ENCODE measurements around the gene REG4. TPM values are rescaled to one million over a fixed set of nuclear protein-coding genes. Genes with fewer than 3 reads are reported as not detected.

Gene REG4
- total and polyA plus RNA-seq, 2 experiments from 2014 or later: not detected

DNA sequence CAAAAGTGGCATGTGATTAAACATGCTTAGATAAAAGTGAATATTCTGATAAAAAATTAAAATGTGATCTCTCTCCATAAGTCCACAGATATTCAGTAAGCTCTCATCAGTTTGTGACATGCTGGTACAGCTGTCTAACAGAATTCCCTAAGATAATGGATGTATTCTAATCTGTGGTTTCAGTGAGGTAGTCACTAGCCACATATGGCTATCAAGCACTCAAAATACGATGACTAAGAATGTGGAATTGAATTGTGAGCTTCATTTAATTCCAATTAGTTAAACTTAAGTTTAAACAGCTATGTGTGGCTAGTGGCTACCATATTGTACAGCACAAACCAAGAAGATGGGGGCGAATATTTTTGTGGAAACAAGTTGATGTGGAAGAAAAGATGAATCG, 4.1 kb upstream of the REG4 start:
- TF ChIP-seq CTCF (IDR thresholded peaks at IDR 0.05; ENCODE audit: low read depth, low read length): no peak
- no peak overlapping the region for H3K27ac ChIP-seq
- H3K36me3 ChIP-seq: no peaks in the 10 kb centered on the region
- no peak overlapping the region for H3K4me3 ChIP-seq
- H3K9me3 ChIP-seq (ENCODE audit: low read depth): no peaks in the 10 kb centered on the region
- peaks cover 18% of the 10 kb centered on the region for H3K4me1 ChIP-seq (ENCODE audit: low read depth)
- DNase-seq (ENCODE audit: low read depth in 1 of 2, low spot score in 1 of 2): no peak
- H3K27me3 ChIP-seq: no peaks in the 10 kb centered on the region

- Histone ChIP-seq H3K4me3 (no peak overlapping the region), H3K4me1 (ENCODE audit: low read depth) (peaks cover 18% of the 10 kb centered on the region), H3K9me3 (ENCODE audit: low read depth) (no peaks in the 10 kb centered on the region), H3K27me3 (no peaks in the 10 kb centered on the region), H3K27ac (peak overlapping the region; percentile 77), H3K36me3 (no peaks in the 10 kb centered on the region)
- DNase-seq (ENCODE audit: low read depth in 1 of 2, low spot score in 1 of 2): peak in 1 of 2 donors; percentile 60
- TF ChIP-seq CTCF (IDR thresholded peaks at IDR 0.05; ENCODE audit: low read depth, low read length): no peak
These were observed 3.0 kb upstream of the REG4 start for GRCh38 chr1:119814288-119814687.

GRCh38 chr1:119811985-119812557, 811 bp upstream of the REG4 start:
- H3K9me3 ChIP-seq (ENCODE audit: low read depth): no peaks in the 10 kb centered on the region
- DNase-seq (ENCODE audit: low read depth in 1 of 2, low spot score in 1 of 2): no peak
- TF ChIP-seq CTCF (IDR thresholded peaks at IDR 0.05; ENCODE audit: low read depth, low read length): no peak

GRCh38 chr1:119808972-119809550, 2.2 kb downstream of the REG4 start:
- Histone ChIP-seq H3K27ac (no peak overlapping the region), H3K27me3 (no peaks in the 10 kb centered on the region), H3K4me1 (ENCODE audit: low read depth) (peaks cover 2% of the 10 kb centered on the region), H3K4me3 (no peak overlapping the region), H3K36me3 (no peaks in the 10 kb centered on the region), H3K9me3 (ENCODE audit: low read depth) (no peaks in the 10 kb centered on the region)
- DNase-seq (ENCODE audit: low read depth in 1 of 2, low spot score in 1 of 2): peak; percentile 79 to 82
- peak; percentile 97 for TF ChIP-seq CTCF (IDR thresholded peaks at IDR 0.05; ENCODE audit: low read depth, low read length)

More at GRCh38 chr1:119811985-119812557, 811 bp upstream of the REG4 start:
- Histone ChIP-seq H3K4me3 (no peak overlapping the region), H3K27me3 (no peaks in the 10 kb centered on the region), H3K36me3 (no peaks in the 10 kb centered on the region), H3K27ac (no peak overlapping the region), H3K4me1 (ENCODE audit: low read depth) (peaks cover 18% of the 10 kb centered on the region)

- Histone ChIP-seq H3K27ac (no peak overlapping the region), H3K4me3 (no peak overlapping the region), H3K36me3 (no peaks in the 10 kb centered on the region), H3K27me3 (no peaks in the 10 kb centered on the region), H3K4me1 (ENCODE audit: low read depth) (no peaks in the 10 kb centered on the region), H3K9me3 (ENCODE audit: low read depth) (no peaks in the 10 kb centered on the region)
- no peak for DNase-seq (ENCODE audit: low read depth in 1 of 2, low spot score in 1 of 2)
- TF ChIP-seq CTCF (IDR thresholded peaks at IDR 0.05; ENCODE audit: low read depth, low read length): no peak
These were observed 2.8 kb downstream of the REG4 start for GRCh38 chr1:119808491-119808890.
